GM18873 (cell line): ENCODE results near the gene HEPACAM.
"Not testable (repeated sequence)": the region's sequence is repeated elsewhere in the genome, so short reads cannot be mapped to it uniquely, and the experiment has no call there.

ENCODE experiments used
- ATAC-seq: cut with Tn5 transposase; IDR thresholded peaks from one replicate; pipeline ENCODE4 v1.9.1; 2021; ENCODE audit warnings: mild to moderate bottlenecking, moderate library complexity, moderate number of reproducible peaks; ENCODE audit not compliant: unreplicated experiment, low FRiP score

HEPACAM gene, protein sequence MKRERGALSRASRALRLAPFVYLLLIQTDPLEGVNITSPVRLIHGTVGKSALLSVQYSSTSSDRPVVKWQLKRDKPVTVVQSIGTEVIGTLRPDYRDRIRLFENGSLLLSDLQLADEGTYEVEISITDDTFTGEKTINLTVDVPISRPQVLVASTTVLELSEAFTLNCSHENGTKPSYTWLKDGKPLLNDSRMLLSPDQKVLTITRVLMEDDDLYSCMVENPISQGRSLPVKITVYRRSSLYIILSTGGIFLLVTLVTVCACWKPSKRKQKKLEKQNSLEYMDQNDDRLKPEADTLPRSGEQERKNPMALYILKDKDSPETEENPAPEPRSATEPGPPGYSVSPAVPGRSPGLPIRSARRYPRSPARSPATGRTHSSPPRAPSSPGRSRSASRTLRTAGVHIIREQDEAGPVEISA

DNA sequence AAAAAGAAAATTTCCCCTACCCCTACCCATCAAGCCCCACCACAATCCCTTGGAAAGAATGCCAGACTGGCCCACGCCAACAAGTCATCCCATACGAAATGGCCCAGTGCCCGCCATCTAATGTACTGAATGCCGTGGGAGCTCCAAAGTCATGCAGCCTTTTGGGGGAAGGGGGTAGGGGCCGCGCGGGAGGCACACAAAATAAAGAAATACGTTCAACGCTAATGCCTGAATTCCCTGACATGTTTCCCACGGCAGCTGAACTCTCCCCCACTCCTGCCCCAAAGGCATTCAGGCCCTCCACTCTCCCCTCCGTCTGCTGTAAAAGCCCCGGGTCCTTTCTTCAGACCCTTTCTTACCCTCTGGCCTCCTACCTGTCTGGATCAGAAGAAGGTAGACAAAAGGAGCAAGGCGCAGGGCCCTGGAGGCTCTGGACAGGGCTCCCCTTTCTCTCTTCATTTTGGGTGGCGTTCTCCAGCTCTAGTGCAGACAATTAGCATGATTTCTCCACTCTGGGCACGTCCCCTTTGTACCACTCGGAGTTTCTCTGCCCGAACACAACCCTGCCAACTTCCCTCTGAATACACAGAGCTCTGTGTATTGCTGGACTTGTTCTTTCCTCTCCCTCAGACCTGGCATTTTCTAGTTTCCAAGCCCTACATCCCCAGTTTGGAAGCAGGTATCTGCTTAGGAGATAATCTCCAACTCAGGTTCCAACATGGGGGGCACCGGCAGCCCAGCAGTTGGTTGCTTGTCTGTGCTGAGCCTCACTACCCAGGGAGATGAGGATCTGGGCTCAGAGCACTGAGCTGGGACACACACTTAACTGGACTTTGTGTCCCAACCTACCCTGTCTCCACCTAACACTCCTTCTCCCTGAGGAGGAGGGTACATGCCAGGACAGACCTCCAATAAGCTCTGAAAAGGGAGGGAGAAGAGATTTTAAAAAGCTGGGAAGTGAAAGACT lies at the start of gene HEPACAM:
Gene HEPACAM (minus strand): TSS at position 500 of the 967 bp plus-strand sequence. CDS start 41 bp downstream, at position 459.
- no peak for ATAC-seq

DNA sequence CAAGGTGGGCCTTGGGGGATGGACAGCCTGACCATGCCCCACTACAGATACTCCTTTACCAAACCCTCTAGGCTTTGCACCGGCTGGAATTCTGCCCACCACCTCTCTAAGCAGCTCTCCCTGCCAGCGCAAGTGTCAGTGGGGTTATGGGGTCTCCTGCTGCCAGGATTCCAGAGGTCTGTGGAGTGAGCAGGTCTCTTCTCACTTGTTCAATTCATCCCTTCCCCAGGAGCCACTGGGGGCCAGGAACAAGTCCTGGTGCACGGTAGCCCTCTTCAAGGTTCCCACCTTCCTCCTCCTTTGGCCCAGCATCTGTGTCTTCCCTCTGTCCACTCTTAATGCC lies 48.6 kb upstream of the HEPACAM start:
- no peak for ATAC-seq

DNA sequence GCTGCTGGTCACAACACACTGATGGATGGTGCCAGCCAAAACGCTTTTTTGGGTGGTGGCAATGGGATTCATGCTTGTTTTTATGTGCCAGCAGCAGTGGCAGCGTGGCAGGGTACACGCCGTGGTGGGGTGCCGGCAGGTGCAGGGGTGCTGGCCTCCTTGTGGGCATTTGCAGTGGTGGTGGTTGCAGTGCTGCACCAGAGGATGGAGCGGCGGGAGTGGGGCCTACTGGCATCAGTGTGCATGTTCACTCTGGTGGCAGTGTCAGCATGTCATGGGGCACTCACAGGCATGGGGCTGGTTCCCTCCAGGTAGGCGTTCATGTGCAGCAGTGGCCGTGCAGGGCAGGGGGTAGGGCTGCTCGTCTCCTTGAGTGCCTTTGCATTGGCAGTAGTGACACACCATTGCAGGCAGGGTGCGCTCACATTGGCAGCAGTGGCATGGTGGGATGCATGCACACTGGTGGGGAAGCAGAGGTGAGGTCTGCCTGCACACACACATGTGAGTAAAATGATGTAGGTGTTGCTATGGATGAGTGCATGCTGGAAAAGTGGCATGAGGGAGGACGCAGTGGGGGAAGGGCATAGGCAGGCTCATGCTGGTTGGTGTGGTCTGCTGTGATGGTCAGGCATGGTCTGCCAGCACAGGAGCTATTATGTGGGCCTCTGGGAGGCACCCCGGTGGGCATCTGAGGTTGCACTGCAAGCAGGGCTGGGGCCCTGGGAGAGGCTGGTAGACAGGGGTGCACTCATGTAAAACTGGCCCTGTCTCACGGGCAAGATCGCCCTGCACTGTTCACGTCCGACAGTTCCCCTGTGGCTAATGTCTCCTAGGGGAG lies 48.0 kb upstream of the HEPACAM start:
- no peak for ATAC-seq

DNA sequence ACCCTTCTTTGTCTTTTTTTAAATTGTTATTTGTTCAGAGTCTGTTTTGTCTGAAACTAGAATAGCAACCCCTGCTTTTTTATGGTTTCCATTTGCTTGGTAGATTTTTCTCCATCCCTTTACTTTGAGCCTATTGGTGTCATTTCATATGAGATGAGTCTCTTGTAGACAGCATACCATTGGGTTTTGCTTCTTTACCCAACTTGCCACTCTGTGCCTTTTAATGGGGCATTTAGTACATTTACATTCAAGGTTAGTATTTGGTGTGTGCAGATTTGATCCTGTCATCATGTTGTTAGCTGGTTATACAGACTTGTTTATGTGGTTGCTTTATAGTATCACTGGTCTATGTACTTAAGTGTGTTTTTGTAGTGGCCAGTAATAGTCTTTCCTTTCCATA lies 46.2 kb upstream of the HEPACAM start:
- ATAC-seq: no peak

DNA sequence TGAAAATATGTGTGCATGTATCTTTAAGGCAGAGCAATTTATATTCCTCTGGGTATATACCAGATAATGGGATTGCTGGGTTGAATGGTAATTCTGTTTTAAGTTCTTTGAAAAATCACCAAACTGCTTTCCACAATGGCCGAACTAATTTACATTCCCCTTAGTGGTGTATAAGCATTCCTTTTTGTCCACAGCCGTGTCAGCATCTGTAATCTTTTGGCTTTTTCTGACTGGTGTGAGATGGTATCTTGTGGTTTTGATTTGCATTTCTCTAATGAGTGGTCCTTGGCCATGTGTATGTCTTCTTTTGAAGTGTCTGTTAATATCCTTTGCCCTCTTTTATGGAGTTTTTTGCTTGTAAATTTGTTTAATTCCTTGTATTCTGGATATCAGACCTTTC lies 42.5 kb upstream of the HEPACAM start:
- no peak for ATAC-seq

DNA sequence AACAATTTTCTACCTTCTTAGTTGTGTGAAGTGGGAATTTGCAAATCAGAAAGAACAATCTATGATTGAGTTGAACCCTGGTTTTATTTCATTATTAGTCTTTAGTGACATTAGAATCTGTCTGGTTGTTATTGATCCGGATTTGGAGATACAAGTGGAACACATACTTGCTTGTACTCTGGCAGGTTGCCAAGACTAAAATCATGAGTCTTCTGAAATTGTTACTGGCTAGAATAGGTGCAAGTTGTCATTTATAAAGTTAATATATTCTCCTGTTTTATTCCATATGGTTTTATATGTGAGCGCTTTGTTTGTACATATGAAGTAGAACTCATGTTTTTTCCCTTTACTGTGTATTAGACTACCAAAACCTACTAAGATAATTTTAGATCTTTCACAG lies 41.2 kb upstream of the HEPACAM start:
- no peak for ATAC-seq

DNA sequence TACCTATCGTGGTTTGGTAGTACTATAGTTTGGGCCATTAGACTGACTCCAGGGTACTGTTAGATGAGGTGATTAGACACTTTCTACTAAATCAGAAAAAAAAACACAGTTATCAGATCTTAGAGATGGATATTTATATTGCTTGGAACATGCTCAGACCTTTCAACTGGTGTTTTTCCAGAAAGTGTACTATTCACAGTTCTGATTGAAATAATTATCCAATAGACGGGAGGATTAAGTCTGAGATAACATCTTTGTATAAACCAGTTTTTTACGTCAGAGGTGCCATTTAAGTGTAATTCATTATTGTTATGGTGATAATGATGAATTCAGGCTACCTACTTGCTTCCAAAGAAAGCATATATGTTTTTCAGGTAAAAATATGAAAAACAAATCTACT lies 40.7 kb upstream of the HEPACAM start:
- ATAC-seq: no peak

DNA sequence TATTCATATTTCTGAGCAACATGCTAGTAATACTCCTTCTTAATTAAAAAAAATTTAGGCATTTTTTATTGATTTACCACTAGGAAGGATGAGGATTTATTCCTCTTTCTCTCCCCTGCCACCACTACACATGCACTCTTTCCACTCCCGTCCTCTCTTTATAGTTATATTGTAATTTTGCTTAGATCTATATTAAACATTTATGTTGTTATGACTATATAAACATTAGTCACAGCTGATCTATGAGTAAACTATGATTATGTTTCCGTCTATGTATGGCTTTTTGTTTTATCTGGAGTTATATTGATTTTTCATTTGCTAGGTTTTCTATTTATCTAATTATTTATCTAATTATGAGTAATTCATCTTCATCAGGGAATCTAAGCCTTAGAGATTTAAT lies 36.0 kb upstream of the HEPACAM start:
- ATAC-seq: no peak

DNA sequence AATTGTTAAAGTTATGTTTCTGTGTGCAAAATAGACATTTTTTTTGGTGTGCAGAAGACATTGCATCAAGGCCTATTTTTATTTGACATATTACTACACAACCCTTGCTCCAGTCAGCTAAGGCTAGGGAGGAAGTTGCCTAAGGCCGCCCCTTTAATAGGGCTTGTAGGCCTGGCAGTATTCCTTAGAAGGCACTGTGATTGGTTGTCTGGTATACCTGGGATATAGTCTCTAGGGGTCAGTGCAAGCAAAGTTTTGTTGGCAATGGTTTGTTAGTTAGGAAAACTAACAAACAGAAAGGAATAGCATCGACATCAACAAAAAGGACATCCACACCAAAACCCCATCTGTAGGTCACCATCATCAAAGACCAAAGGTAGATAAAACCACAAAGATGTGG lies 35.1 kb upstream of the HEPACAM start:
- ATAC-seq: no peak

DNA sequence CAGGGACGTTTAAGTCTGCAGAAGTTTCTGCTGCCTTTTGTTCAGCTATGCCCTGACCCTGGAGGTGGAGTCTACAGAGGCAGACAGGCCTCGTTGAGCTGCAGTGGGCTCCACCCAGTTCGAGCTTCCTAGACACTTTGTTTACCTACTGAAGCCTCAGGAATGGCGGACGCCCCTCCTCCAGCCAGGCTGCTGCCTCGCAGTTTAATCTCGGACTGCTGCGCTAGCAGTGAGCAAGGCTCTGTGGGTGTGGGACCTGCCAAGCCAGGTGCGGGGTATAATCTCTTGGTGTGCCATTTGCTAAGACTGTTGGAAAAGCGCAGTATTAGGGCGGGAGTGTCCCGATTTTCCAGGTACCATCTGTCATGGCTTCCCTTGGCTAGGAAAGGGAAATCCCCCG lies 32.4 kb upstream of the HEPACAM start:
- not testable (repeated sequence) for ATAC-seq

DNA sequence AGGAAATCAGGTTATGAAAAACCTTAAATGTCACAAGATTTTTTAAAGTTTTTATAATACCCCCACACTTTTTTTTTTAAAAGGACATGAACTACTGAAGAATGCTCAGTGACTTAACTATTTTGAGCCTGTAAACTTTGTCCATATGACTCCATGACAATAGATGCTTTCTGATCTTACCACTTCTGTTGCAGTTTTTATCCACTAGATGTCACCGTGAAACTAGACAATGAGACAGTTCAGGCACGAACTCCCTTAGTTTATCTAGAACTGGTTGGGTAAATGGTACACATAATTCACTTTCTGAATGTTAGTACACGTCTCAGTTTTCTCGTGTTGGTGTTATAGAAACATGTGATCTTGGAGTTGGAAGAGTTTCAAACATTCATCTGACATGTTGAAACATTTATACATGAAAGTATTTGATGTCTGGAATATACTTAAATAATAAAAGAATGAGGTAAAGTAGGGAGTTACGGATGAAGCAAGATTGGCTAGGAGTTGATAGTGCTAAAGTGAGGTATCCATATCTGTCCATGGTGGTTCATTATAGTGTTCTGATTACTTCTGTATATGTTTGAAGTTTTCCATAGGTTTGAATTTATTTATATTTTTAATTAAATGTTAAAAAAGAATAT lies 26.2 kb upstream of the HEPACAM start:
- ATAC-seq: peak; percentile 80

DNA sequence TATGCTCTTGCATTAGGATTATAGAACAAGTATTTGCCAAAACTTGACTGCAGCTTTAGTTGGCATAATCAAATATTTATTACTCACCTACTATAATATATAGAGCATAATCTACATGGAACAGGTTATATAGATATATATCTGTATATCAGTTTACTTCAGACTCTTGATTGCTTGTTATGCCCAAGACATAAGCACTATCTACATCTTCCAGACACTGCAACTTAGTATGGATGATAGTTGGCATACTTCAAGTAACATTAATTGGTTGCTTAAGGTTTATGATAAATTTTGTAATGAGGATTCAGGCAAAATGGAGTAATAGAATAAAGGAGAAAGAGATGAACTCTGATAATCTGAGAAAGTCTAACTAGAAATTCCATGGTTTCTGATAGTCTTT lies 19.2 kb upstream of the HEPACAM start:
- ATAC-seq: no peak

DNA sequence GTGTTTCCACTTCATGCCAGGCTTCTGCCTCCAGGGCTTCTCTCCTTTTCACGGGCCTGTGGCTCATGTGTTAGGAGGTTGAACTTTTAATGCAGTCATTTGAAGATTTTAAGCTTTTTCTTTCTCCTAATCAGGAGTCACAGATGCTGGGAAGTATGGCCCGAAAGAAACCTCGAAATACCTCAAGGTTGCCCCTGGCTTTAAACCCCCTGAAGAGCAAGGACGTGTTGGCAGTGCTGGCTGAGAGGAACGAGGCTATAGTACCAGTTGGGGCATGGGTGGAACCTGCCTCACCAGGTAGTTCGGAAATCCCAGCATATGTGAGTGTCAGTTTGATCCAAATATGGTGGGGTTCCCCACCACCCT lies 18.7 kb upstream of the HEPACAM start:
- ATAC-seq: no peak

DNA sequence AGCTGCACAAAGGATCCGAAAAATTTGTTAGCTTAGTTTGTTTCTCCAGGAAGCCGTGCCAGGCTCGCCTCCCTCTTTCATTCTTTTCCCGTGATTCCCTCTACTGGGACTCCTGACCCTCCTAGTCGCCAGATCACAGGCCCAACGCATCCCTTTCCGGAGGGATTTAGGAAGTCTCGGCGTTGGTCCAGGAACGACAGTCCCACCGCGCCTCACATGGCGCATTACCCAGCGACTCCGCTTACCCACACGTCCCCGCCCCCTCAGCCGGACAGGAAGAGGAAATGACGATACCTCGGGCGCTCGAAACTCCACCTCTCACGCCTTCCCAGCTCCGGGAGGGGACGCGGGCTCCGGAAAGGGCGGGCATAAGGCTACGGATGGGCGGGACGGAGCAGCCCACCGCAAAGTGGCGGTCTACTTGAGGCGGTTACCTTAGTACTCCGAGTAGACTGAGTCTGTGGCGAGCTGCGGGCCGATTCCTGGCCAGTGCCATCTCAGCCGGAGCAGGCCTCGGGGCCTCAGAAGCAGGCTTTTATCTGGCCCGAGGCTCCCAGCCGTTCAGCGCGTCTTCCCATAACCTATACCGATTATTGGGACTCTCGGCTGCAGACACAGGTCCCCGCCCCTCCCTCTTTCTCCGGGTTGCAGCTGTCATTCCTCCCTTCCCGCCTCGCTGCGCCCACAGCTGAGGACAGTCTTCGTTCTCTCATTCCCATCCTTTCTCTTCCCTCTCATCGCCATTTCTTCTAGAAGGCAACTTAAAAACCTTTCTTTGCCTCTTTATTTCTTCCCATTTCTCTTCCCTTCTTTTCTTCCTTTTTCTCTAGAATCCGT lies 18.1 kb upstream of the HEPACAM start, which contains the start of gene CCDC15:
Gene CCDC15 (plus strand): TSS at position 450 of the 837 bp plus-strand sequence. CDS start 531 bp downstream, outside the sequence.
- ATAC-seq: peak; percentile 95

DNA sequence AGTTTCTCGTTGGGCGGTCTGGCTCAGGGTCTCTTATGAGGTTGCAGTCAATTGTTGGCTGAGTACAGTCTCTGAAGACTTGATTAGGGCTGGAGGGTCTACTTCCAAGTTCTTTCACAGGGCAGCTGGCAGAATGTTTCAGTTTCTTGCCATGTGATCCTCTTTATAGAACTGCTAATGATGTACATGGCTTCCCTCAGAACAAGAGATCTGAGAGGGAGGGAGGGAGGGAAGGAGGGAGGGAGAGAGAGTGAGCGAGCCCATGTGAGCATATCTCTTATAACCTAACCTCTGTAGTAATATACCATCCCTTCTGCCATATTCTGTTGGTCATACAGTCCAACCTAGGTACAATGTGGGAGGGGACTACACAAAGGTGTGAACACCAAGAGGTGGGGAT lies 15.5 kb upstream of the HEPACAM start:
- ATAC-seq: no peak

DNA sequence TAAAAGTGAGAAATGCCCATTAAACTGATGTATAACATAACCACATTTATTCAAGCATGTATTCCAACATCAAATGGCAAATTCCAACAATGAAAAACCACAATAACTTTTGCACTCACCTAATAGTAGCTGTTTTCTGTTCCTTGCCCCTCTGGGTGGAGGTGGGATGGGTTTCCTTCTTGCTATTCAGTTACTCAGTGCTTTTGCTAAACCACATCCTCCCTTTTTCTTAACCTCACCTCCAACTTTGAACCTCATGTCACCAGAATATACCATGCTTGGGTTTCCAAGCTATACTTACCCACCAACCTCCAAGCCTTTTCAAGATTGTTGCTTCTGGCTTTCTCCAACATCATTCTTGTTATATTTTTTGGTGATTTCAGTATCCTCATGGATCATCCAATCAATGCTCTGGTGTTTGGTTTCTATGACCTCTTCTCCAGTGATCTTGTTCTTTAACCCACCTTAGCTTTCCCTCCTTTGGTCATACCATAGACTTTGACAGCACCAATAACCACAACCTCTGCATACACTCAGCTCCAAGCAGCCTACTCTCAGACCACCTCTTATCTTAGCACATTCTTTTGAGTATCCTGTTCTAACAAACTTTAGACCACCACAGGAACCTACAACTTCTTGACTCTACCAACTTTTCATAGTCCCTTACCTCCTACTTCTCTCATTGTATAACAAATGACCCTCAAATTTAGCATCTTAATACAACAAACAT lies 14.9 kb upstream of the HEPACAM start:
- no peak for ATAC-seq

DNA sequence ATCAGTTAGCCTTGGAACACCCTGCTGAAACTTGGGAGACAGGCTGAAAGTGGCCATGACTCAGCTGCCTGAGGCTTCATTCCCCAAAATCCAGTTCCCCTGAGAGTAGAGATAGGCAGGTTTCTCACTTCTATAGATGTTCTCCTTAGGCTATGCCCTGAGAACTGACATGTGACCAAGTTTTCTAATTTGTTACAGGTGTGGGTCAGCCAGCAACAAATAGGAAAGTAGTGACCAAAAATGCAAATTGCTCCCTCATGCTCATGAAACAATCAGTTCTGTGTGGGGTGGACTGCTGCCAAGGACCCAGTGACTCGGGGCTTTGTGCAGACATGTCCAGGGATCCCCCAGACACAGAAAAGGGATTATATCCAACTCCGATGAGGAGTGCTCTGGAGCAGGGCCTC lies 10.9 kb upstream of the HEPACAM start:
- no peak for ATAC-seq

DNA sequence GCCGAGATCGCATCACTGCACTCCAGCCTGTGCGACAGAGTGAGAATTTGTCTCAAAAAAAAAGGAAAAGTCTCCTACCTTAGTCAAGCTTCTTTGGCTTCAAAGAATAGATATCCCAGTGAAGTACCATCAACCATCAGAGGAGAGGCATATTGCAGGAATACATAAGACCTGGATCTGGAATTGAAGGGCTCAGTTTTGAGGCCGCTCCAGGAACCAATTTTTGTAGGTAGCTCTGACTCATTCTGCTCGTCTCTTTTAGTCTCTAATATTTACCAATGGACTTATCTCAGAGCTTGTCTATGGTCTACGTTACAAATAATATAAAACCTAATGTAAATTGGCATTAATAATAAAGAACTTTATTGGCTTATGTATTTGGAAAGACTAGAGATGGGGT lies 10.0 kb upstream of the HEPACAM start:
- no peak for ATAC-seq

DNA sequence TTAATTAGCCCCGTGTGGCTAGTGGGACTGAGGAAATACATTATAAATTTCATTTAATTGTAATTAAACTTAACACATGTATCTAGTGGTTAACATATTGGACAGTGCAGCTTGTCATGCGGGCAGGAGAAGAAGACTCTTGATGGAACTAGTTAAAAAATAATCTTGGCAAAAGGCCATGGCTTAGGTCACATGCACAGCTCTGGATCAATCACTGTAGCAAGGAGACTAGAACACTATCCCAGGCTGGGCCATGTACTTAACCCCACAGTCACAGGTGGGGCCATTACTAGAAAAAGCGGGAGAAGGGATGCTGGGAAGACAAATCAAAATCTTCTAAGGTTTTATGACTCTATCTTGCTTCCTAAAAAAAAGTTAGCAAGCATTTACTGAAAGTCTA lies 8.7 kb upstream of the HEPACAM start:
- ATAC-seq: no peak
